Measurements from ENCODE around the gene C11orf58. TPM values are rescaled to one million over a fixed set of nuclear protein-coding genes. Genes with fewer than 3 reads are reported as not detected.

C11orf58 gene
- total RNA-seq, 4 donors from 2014 or later = 65.5 to 115 (median 99.9) TPM

GRCh38 chr11:16804104-16804947 lies 65.9 kb downstream of the C11orf58 start:
- DNase-seq = peak; percentile 64
- H3K27ac ChIP-seq = peak overlapping the region; percentile 49 to 72 (median 59)
- H3K36me3 ChIP-seq = peaks cover 0 to 4% (median 0%) of the 10 kb centered on the region in 4 donors
- no peaks in the 10 kb centered on the region for H3K27me3 ChIP-seq
- no peaks in the 10 kb centered on the region for H3K9me3 ChIP-seq
- TF ChIP-seq CTCF (IDR thresholded peaks at IDR 0.05) = no peak
- peak in 1 of 3 donors; percentile 12 for TF ChIP-seq POLR2AphosphoS5 (IDR thresholded peaks at IDR 0.05)
- peaks cover 0 to 31% (median 15%) of the 10 kb centered on the region in 4 donors for H3K4me1 ChIP-seq
- 48% methylated on average over 7 of the region's 7 CpGs; no CpG with 5 or more reads in 1 of the 2 donors for WGBS, 2 donors (ENCODE audit: low coverage in 1 of 2)
- in situ Hi-C loops (cut with MboI; ENCODE audit: low pct_ligation_motif_present in 1 of 4, low pct_unique_long_range_greater_than_20kb in 1 of 4, low sequenced_read_pairs in 3 of 4) = loop anchor here in 2 of 4 donors (25.0 kb wide), 1 partner anchor 258 kb away; no protein-coding TSS in a partner anchor
- H3K4me3 ChIP-seq = no peak overlapping the region
- intact Hi-C loops (cut with DNase I; ENCODE audit: low total_unique reads) = no loop called here

GRCh38 chr11:16805938-16806337 lies 67.5 kb downstream of the C11orf58 start:
- Histone ChIP-seq H3K4me1 (peaks cover 0 to 31% (median 15%) of the 10 kb centered on the region in 4 donors), H3K36me3 (no peaks in the 10 kb centered on the region), H3K9me3 (no peaks in the 10 kb centered on the region), H3K27me3 (no peaks in the 10 kb centered on the region), H3K27ac (no peak overlapping the region), H3K4me3 (no peak overlapping the region)
- intact Hi-C loops (cut with DNase I; ENCODE audit: low total_unique reads) = no loop called here
- no peak for DNase-seq
- in situ Hi-C loops (cut with MboI; ENCODE audit: low pct_ligation_motif_present in 1 of 4, low pct_unique_long_range_greater_than_20kb in 1 of 4, low sequenced_read_pairs in 3 of 4) = loop anchor here in 2 of 4 donors (25.0 kb wide), 1 partner anchor 256 kb away; no protein-coding TSS in a partner anchor
- no peak for TF ChIP-seq EP300 (IDR thresholded peaks at IDR 0.05; ENCODE audit: low read depth)
- TF ChIP-seq POLR2A (IDR thresholded peaks at IDR 0.05) = no peak
- TF ChIP-seq CTCF (IDR thresholded peaks at IDR 0.05) = no peak
- no peak for TF ChIP-seq POLR2AphosphoS5 (IDR thresholded peaks at IDR 0.05)
- 81 to 89% methylated on average over 6 to 8 of the region's 8 CpGs for WGBS, 2 donors (ENCODE audit: low coverage in 1 of 2)

GRCh38 chr11:16806791-16807190 lies 68.3 kb downstream of the C11orf58 start:
- Histone ChIP-seq H3K4me3 (no peak overlapping the region), H3K9me3 (no peaks in the 10 kb centered on the region), H3K36me3 (no peaks in the 10 kb centered on the region), H3K27me3 (no peaks in the 10 kb centered on the region), H3K4me1 (peaks cover 0 to 31% (median 15%) of the 10 kb centered on the region in 4 donors), H3K27ac (peak overlapping the region in 2 of 4 donors; percentile 15 to 22)
- TF ChIP-seq POLR2AphosphoS5 (IDR thresholded peaks at IDR 0.05) (no peak), CTCF (IDR thresholded peaks at IDR 0.05) (no peak), POLR2A (IDR thresholded peaks at IDR 0.05) (no peak), EP300 (IDR thresholded peaks at IDR 0.05; ENCODE audit: low read depth) (no peak)
- WGBS, 2 donors (ENCODE audit: low coverage in 1 of 2) = 53 to 71% methylated on average over 8 to 11 of the region's 11 CpGs
- in situ Hi-C loops (cut with MboI; ENCODE audit: low pct_ligation_motif_present in 1 of 4, low pct_unique_long_range_greater_than_20kb in 1 of 4, low sequenced_read_pairs in 3 of 4) (loop anchor here in 2 of 4 donors (25.0 kb wide), 1 partner anchor 256 kb away; no protein-coding TSS in a partner anchor), intact Hi-C loops (cut with DNase I; ENCODE audit: low total_unique reads) (no loop called here)
- no peak for DNase-seq

GRCh38 chr11:16807306-16807705 lies 68.9 kb downstream of the C11orf58 start:
- Histone ChIP-seq H3K36me3 (no peaks in the 10 kb centered on the region), H3K4me3 (no peak overlapping the region), H3K27me3 (no peaks in the 10 kb centered on the region), H3K4me1 (peaks cover 0 to 31% (median 15%) of the 10 kb centered on the region in 4 donors), H3K27ac (peak overlapping the region in 2 of 4 donors; percentile 15 to 22), H3K9me3 (no peaks in the 10 kb centered on the region)
- TF ChIP-seq CTCF (IDR thresholded peaks at IDR 0.05) (no peak), POLR2AphosphoS5 (IDR thresholded peaks at IDR 0.05) (no peak), EP300 (IDR thresholded peaks at IDR 0.05; ENCODE audit: low read depth) (no peak), POLR2A (IDR thresholded peaks at IDR 0.05) (no peak)
- WGBS, 2 donors (ENCODE audit: low coverage in 1 of 2) = 60 to 62% methylated on average over 1 to 3 of the region's 3 CpGs
- in situ Hi-C loops (cut with MboI; ENCODE audit: low pct_ligation_motif_present in 1 of 4, low pct_unique_long_range_greater_than_20kb in 1 of 4, low sequenced_read_pairs in 3 of 4) = loop anchor here in 2 of 4 donors (25.0 kb wide), 1 partner anchor 255 kb away; no protein-coding TSS in a partner anchor
- no peak for DNase-seq
- intact Hi-C loops (cut with DNase I; ENCODE audit: low total_unique reads) = no loop called here

All from transverse colon (tissue), 4 donors.